Activated CD8-positive, alpha-beta memory T cell treated with anti-CD3 and anti-CD28 coated beads, Interleukin-2, amount 50 U/mL, for 1 hour (primary cell): Measurements from ENCODE around the gene RAD50.
"Not testable (repeated sequence)": the region's sequence is repeated elsewhere in the genome, so short reads cannot be mapped to it uniquely, and the experiment has no call there.

Source experiments
- DNase-seq: peaks from one replicate; pipeline ENCODE4 v3.0.0-alpha.2; 2020; ENCODE audit errors: extremely low read depth

RAD50 gene

GRCh38 chr5:132557478-132558172 is 848 bp downstream of the RAD50 start:
- no peak for DNase-seq

GRCh38 chr5:132559383-132560060 is 2.7 kb downstream of the RAD50 start:
- no peak for DNase-seq

DNA sequence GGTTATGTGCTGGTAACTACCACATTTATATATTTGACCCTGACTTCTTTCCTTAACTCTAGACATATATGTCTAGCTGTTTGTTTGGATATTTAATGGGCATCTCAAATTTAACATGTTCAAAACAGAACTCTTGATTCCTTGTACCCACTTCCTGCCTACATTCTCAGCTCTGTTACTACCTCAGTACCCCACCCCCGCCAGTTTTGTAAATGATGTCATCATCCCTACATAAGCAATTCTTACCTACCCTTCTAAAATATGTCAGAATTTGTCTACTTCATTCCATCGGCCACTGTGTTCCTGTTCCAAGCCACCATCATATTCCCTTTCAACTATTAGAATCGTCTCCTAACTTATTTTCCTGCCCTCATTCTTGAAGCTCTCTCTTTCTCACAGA is 4.8 kb downstream of the RAD50 start:
- DNase-seq = no peak

DNA sequence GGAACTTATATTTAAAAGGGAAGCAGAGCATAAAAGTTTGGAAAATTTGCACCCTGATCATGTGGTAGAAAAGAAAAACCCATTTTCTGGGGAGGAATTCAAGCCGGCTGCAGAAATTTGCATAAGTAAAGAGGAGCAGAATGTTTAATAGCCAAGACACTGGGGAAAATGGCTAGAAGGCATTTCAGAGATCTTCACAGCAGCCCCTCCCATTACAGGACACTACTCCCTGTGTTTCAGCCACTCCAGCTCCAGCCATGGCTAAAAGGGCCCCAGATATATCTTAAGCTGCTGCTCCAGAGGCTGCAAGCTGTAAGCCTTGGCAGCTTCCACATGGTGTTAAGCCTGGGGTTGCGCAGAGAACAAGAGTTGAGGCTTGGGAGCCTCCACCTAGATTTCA is 7.8 kb downstream of the RAD50 start:
- not testable (repeated sequence) for DNase-seq

DNA sequence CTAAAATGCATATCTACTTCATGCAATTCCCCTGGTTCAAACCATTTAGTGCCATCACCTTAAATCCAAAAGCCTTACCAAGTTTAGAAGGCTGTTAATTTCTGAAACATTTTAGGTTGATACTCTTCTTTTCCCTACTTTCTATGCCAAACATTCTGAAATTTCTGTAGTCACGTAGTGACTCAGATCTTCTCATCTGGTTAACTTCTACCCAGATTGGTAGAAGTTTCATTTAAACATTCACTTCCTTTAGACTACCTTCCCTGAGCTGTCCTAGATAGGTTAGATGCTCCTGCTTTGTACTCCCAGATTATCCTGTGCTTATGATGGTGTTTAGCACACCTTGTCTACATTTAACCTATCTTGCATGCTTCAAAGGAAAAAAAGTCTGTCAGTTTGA is 9.9 kb downstream of the RAD50 start:
- no peak for DNase-seq

- no peak for DNase-seq
Measured at GRCh38 chr5:132576123-132576522, 19.3 kb downstream of the RAD50 start.

DNA sequence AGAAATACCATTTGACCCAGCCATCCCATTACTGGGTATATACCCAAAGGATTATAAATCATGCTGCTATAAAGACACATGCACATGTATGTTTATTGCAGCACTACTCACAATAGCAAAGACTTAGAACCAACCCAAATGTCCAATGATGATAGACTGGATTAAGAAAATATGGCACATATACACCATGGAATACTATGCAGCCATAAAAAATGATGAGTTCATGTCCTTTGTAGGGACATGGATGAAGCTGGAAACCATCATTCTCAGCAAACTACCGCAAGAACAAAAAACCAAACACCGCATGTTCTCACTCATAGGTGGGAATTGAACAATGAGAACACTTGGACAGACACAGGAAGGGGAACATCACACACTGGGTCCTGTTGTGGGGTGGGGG is 27.8 kb downstream of the RAD50 start:
- not testable (repeated sequence) for DNase-seq

GRCh38 chr5:132586063-132586462 is 29.3 kb downstream of the RAD50 start:
- DNase-seq = no peak

DNA sequence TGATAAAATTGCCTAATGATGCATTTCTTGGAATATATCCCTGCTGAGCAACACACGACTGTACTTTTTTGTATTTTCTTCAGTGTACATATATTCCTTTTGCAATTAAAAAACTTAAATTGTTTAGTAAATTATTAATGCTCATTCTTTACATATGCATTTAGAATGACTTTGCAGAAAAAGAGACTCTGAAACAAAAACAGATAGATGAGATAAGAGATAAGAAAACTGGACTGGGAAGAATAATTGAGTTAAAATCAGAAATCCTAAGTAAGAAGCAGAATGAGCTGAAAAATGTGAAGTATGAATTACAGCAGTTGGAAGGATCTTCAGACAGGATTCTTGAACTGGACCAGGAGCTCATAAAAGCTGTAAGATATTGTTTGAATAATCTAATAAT is 32.7 kb downstream of the RAD50 start:
- DNase-seq = no peak

DNA sequence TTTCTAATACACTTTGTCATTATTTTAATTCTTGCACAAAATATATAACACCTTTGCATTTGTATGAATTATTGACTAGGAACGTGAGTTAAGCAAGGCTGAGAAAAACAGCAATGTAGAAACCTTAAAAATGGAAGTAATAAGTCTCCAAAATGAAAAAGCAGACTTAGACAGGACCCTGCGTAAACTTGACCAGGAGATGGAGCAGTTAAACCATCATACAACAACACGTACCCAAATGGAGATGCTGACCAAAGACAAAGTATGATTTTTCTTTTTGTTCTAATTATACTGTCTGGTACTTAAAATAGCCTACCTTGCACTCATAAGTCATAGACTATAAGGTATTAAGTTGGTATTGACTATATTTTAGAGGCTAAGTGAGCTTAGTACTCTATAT is 34.4 kb downstream of the RAD50 start:
- no peak for DNase-seq

- DNase-seq = no peak
Measured at GRCh38 chr5:132592521-132592920, 35.7 kb downstream of the RAD50 start.

DNA sequence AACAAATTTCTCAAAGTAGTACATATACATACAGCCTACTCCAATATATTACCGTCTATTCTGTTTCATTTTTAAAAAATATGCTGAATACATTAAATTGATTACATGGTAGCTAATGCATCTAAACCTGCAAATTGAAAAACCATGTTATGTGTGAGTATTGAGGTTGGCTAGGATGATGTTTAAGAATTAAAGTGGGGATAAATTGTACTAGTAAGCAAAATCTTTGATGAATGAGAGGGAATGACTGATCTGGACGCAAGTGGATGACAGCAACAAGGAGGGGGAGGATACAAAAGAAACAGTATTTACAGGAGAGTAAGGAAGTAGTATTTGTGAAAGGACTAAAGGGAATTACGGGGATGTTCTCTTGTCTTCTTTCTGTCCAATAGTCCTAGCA is 37.4 kb downstream of the RAD50 start:
- no peak for DNase-seq

GRCh38 chr5:132595624-132596023 is 38.8 kb downstream of the RAD50 start:
- DNase-seq = no peak

DNA sequence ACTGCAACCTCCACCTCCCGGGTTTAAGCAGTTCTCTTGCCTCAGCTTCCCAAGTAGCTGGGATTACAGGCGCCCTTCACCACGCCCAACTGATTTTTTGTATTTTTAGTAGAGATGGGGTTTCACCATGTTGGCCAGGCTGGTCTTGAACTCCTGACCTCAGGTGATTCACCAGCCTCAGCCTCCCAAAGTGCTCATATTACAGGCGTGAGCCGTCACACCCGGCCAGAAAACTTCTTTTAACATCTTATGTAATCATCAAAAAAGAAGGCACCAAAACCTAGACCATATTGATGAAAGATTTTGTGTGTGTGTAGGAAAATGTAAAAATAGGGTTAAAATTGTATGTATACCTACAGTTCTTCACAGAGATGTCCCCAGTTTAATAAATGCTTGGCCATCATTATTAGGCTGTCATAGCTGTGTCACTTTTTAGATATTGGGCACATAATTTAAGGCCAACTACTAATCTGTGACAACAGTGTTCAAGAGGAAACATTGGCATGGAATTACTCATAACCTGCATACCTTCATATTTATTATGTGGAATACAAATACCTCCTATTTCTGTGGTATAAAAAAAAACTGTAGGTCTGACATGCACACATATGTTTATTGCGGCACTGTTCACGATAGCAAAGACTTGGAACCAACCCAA is 44.4 kb downstream of the RAD50 start:
- no peak for DNase-seq

DNA sequence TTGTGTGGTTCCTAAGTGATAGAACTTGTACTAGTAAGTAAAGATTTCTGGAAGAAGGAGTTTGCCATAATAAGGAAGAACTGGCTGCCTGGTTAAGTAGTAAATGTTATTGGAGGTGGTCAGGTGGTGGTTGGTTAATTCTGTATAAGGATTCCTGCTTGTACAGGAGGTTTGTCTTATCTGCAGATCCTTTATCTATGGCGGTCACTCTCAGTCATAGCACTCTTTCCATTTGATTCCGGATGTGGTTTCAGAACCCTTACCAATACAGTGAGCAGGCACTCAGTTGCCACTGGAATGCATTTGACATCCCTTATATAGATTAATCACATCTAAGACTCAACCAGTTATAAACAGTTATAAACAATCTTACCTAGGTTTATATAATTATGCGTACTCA is 50.3 kb downstream of the RAD50 start:
- DNase-seq = no peak

DNA sequence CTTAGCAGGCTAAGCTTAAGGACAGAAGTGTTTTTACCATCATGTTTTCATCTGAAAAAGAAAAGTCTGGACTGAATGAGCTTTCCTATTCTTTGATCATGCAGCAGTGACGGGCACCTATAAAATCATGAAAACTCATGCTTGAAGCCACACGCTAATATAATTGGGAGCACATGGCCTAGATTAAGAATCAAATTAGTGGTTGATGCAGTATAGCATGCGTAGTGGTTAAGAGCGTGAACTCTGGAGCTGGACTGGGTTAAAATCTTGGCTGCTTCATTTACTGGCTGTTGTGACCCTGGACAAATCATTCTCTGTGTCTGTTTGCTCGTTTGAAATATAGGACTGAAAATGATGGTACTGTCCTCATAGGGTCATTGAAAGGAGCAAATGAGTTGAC is 51.3 kb downstream of the RAD50 start:
- DNase-seq = no peak

GRCh38 chr5:132611965-132612364 is 55.2 kb downstream of the RAD50 start:
- no peak for DNase-seq

- no peak for DNase-seq
Measured at GRCh38 chr5:132612846-132613245, 56.1 kb downstream of the RAD50 start.

GRCh38 chr5:132621699-132622098 is 64.9 kb downstream of the RAD50 start:
- DNase-seq = no peak

- no peak for DNase-seq
Measured at GRCh38 chr5:132622608-132623007, 65.8 kb downstream of the RAD50 start.

- no peak for DNase-seq
Measured at GRCh38 chr5:132627470-132627869, 70.7 kb downstream of the RAD50 start.

GRCh38 chr5:132628814-132629213 is 72.0 kb downstream of the RAD50 start:
- no peak for DNase-seq
